Body of pancreas (tissue), 4 donors: ENCODE results near the gene MPHOSPH6.

Source experiments
- POLR2A ChIP-seq, 3 donors: fragments of 450-650 bp; IDR thresholded peaks; one replicate each; pipeline ENCODE4 v1.6.1; 2016; ENCODE audit warnings: antibody characterized with exemption in 3 of 3, mild to moderate bottlenecking in 2 of 3
- TF ChIP-seq, protein P1 (sequence below), 7 experiments: fragments of 450-650 bp in 4 of 7; fragments of 200-600 bp in 3 of 7; sonication (generic) in 3 of 7; IDR thresholded peaks; one replicate each; pipeline ENCODE4 v1.5.1; 2016 to 2019; ENCODE audit warnings: antibody characterized with exemption in 7 of 7

DNA sequence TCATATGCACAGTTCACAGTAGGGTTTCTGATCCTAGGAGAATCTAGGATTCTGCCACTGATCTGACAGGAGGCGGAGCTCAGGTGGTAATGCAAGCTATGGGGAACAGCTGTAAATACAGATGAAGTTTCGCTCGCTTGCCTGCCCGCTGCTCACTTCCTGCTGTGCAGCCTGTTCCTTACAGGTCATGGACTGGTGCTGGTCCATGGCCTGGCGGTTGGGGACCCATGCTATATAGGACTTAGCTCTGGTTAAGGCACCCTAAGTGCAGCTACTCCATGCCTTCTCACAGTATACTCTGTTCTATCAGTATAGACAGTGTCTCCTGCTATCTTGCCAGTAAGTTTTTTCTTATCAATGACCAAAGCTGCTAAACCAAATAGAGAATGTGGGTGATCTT lies 2.4 kb downstream of the MPHOSPH6 start:
- TF ChIP-seq, protein P1, sequence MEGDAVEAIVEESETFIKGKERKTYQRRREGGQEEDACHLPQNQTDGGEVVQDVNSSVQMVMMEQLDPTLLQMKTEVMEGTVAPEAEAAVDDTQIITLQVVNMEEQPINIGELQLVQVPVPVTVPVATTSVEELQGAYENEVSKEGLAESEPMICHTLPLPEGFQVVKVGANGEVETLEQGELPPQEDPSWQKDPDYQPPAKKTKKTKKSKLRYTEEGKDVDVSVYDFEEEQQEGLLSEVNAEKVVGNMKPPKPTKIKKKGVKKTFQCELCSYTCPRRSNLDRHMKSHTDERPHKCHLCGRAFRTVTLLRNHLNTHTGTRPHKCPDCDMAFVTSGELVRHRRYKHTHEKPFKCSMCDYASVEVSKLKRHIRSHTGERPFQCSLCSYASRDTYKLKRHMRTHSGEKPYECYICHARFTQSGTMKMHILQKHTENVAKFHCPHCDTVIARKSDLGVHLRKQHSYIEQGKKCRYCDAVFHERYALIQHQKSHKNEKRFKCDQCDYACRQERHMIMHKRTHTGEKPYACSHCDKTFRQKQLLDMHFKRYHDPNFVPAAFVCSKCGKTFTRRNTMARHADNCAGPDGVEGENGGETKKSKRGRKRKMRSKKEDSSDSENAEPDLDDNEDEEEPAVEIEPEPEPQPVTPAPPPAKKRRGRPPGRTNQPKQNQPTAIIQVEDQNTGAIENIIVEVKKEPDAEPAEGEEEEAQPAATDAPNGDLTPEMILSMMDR (IDR thresholded peaks at IDR 0.05) = no peak
- no peak for TF ChIP-seq POLR2A (IDR thresholded peaks at IDR 0.05)
